Tibial nerve (tissue), 4 donors: ENCODE data around the gene UBR4. TPM values are rescaled to one million over a fixed set of nuclear protein-coding genes. Genes with fewer than 3 reads are reported as not detected.

Experiments
- DNase-seq, 2 donors: peaks; one replicate each; pipeline ENCODE4 v3.0.0-alpha.2; 2019; ENCODE audit warnings: low spot score in 2 of 2
- H3K27ac ChIP-seq, 4 donors: fragments of 200-600 bp; sonication (generic) in 3 of 4; one replicate each; pipeline ENCODE4 v1.5.1; 2017 to 2019; ENCODE audit warnings: mild to moderate bottlenecking in 1 of 4
- H3K27me3 ChIP-seq, 2 donors: fragments of 200-600 bp; sonication (generic) in 1 of 2; one replicate each; pipeline versions ENCODE4 v1.5.1 to v1.6.0; 2017 to 2019
- H3K36me3 ChIP-seq, 3 donors: fragments of 200-600 bp; sonication (generic); one replicate each; pipeline ENCODE4 v1.5.1; 2018 to 2019
- H3K4me1 ChIP-seq, 4 donors: fragments of 200-600 bp; sonication (generic) in 3 of 4; one replicate each; pipeline ENCODE4 v1.5.1; 2017 to 2019
- H3K4me3 ChIP-seq, 4 donors: fragments of 200-600 bp; sonication (generic) in 3 of 4; one replicate each; pipeline ENCODE4 v1.5.1; 2017 to 2019; ENCODE audit warnings: mild to moderate bottlenecking in 1 of 4, moderate library complexity in 1 of 4
- H3K9me3 ChIP-seq, 4 donors: fragments of 200-600 bp; sonication (generic) in 3 of 4; one replicate each; pipeline ENCODE4 v1.5.1; 2017 to 2019
- EP300 ChIP-seq, 2 donors: sonication (generic); formaldehyde crosslinking; IDR thresholded peaks; one replicate each; pipeline ENCODE4 v1.6.1; 2017; ENCODE audit warnings: antibody characterized with exemption in 2 of 2, mild to moderate bottlenecking in 1 of 2
- POLR2A ChIP-seq, 2 donors: fragments of 450-650 bp; IDR thresholded peaks; one replicate each; pipeline ENCODE4 v1.6.1; 2017; ENCODE audit warnings: antibody characterized with exemption in 2 of 2, mild to moderate bottlenecking in 2 of 2, moderate library complexity in 2 of 2
- WGBS, 2 donors: methylation state at CpG; one replicate each; pipeline ENCODE4 v1.1.5; 2018; 5-methylcytosine and 5-hydroxymethylcytosine counted together
- total RNA-seq, 4 donors: library from RNA; depleted of rRNA; stranded (reverse); fragments of >200 nt; gene quantifications; one replicate each; pipeline ENCODE4 v1.1.0, GENCODE V29; 2016
- TF ChIP-seq, protein P1 (sequence below), 5 experiments: fragments of 200-600 bp in 3 of 5; fragments of 450-650 bp in 2 of 5; sonication (generic) in 3 of 5; IDR thresholded peaks; one replicate each; pipeline ENCODE4 v1.5.1; 2016 to 2019; ENCODE audit warnings: antibody characterized with exemption in 5 of 5, mild to moderate bottlenecking in 3 of 5, moderate library complexity in 2 of 5

UBR4 gene
- total RNA-seq, 4 donors from 2014 or later = 107 to 190 (median 142) TPM

DNA sequence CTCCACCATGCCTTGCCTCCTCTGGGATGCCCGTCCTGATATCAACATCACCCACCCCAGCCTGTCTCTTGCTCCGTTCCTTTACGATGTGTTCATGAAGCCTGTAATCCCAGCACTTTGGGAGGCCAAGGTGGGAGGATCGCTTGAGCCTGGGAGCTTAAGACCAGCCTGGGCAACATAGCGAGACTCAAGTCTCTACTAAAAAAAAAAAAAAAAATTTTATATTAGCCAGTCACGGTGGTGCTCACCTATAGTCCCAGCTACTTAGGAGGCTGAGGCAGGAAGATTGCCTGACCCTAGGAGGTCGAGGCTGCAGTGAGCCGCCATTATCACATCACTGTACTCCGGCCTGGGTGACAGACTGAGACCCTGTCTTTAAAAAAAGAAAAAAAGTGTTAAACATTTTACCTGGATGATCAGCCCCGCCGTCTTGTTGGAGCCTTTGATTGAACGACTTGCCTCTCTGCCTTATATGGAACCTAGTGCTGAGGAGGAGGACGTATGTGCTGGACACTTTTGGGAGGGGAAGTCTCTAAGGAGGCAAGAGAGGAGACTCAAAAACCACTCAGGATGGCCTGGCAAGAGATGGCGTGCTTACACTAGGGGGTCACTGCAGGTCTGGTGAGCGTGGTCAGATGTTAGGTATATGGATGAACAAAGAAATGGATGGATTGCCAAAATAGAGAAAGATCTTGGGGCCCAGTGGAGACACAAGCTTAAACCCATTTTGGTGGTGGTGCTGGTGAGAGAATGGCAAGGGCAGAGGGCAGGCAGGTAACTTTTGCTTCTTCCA is 173.1 kb downstream of the UBR4 start:
- no peak for DNase-seq
- H3K4me3 ChIP-seq = no peak overlapping the region

DNA sequence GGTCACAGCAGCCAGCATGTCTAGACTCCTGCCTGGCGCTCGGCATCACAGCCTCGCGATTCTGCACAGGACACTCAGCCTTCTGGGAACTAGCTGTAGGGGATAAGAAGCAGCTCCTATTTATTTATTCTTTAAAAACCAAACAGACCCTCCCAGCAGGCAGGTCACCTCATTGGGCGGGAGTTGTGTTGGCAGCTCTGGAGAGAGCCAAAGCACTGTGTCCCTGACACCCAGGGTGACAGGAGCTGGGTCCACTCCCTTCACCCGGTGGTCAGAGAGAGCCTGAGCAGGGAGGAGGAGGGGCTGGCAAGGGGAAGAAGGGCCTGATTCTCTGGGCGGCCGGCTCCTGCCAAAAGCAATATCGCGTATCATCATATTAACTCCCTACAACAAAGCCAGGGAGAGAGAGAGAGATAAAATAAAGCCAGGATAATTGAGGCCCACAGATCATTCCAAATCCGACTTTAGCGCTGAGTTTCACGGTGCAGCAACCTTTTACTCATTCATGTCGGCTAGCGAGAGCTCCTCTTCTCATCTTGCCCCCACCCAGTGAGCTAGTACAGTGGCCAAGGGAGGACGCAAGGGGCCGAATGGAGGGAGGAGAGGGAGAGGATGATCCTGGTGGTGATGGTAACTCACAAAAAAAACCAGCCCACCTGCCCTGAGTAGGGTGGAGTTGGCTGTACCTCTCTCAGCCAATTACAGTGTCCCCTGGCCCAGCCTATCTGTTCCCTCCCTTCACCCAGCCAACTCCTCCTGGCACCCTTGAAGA is 173.8 kb downstream of the UBR4 start:
- 41 to 52% methylated on average over 17 of the region's 17 CpGs for WGBS, 2 donors
- H3K27ac ChIP-seq = no peak overlapping the region
- no peak for DNase-seq
- H3K27me3 ChIP-seq = peaks cover 0 to 10% of the 10 kb centered on the region in 2 donors
- H3K4me3 ChIP-seq = no peak overlapping the region
- no peaks in the 10 kb centered on the region for H3K36me3 ChIP-seq
- no peak for TF ChIP-seq EP300 (IDR thresholded peaks at IDR 0.05)
- TF ChIP-seq, protein P1, sequence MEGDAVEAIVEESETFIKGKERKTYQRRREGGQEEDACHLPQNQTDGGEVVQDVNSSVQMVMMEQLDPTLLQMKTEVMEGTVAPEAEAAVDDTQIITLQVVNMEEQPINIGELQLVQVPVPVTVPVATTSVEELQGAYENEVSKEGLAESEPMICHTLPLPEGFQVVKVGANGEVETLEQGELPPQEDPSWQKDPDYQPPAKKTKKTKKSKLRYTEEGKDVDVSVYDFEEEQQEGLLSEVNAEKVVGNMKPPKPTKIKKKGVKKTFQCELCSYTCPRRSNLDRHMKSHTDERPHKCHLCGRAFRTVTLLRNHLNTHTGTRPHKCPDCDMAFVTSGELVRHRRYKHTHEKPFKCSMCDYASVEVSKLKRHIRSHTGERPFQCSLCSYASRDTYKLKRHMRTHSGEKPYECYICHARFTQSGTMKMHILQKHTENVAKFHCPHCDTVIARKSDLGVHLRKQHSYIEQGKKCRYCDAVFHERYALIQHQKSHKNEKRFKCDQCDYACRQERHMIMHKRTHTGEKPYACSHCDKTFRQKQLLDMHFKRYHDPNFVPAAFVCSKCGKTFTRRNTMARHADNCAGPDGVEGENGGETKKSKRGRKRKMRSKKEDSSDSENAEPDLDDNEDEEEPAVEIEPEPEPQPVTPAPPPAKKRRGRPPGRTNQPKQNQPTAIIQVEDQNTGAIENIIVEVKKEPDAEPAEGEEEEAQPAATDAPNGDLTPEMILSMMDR (IDR thresholded peaks at IDR 0.05) = no peak
- no peak for TF ChIP-seq POLR2A (IDR thresholded peaks at IDR 0.05)
- H3K9me3 ChIP-seq = no peaks in the 10 kb centered on the region
- peaks cover 0 to 11% (median 0%) of the 10 kb centered on the region in 4 donors for H3K4me1 ChIP-seq

More for the DNA sequence above, 173.1 kb downstream of the UBR4 start:
- no peak overlapping the region for H3K27ac ChIP-seq
- 89 to 90% methylated on average over 15 of the region's 15 CpGs for WGBS, 2 donors
- H3K9me3 ChIP-seq = no peaks in the 10 kb centered on the region
- H3K36me3 ChIP-seq = no peaks in the 10 kb centered on the region
- peaks cover 0 to 18% of the 10 kb centered on the region in 2 donors for H3K27me3 ChIP-seq
- TF ChIP-seq POLR2A (IDR thresholded peaks at IDR 0.05) = no peak
- TF ChIP-seq, protein P1 (IDR thresholded peaks at IDR 0.05) = no peak
- no peak for TF ChIP-seq EP300 (IDR thresholded peaks at IDR 0.05)
- H3K4me1 ChIP-seq = peaks cover 0 to 11% (median 0%) of the 10 kb centered on the region in 4 donors

DNA sequence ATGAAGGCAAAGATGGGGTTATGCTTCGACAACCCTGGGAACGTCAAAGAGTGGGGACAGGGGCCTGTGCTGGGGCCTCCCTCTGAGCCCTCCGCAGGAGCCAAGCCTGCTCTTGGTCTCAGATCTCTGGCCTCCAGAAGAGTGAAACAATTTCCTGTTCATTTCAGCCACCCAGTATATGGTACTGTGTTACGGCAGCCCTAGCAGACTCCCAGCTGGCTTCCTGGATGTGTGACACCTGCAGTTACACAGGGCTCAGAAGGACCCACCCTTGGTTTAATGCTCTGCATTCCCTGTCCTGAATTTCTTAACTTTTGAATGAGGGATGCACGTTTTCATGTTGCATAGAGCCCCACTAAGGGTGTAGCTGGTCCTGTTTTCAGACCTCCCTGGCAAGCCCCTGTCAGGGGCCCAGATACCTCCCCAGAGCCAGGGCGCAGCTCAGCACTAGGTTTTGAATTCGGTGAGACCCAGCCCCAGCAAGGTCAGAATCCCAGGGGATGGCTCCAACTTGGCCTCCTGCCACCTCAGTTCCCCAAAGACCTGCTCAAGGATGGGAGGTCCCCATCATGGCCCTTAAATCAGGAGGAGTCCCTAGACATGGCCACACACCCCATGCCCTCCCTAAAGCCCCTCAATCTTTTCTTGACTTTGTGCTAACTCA is 174.6 kb downstream of the UBR4 start:
- Histone ChIP-seq H3K27me3 (peaks cover 0 to 6% of the 10 kb centered on the region in 2 donors), H3K36me3 (no peaks in the 10 kb centered on the region), H3K9me3 (no peaks in the 10 kb centered on the region), H3K4me1 (peaks cover 0 to 11% (median 0%) of the 10 kb centered on the region in 4 donors), H3K4me3 (no peak overlapping the region), H3K27ac (no peak overlapping the region)
- WGBS, 2 donors = 69 to 76% methylated on average over 7 of the region's 7 CpGs
- no peak for DNase-seq
- TF ChIP-seq, protein P1 (IDR thresholded peaks at IDR 0.05) = no peak
- no peak for TF ChIP-seq EP300 (IDR thresholded peaks at IDR 0.05)
- TF ChIP-seq POLR2A (IDR thresholded peaks at IDR 0.05) = no peak

DNA sequence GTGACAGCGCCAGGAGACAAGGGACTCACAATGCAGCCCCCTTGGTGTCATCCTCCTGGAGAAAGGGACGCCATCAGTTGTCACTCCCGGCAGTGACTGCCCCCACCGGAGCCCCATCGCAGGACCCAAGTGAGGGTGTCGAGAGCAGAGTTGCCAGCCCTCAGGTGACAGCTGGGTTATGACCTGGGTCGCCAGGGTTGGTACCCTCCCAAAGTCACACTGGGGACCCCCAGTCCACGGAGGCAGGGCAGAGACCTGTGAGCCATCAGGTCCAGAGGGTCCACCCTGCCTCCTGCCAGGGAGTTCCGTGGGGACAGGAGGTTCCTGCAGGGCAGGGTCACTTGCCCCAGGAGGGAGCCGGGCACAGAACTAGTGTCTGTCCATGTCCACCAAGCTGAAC is 175.3 kb downstream of the UBR4 start:
- Histone ChIP-seq H3K4me1 (peaks cover 0 to 11% (median 0%) of the 10 kb centered on the region in 4 donors), H3K9me3 (no peaks in the 10 kb centered on the region), H3K4me3 (no peak overlapping the region), H3K27me3 (peaks cover 0 to 6% of the 10 kb centered on the region in 2 donors), H3K27ac (no peak overlapping the region), H3K36me3 (no peaks in the 10 kb centered on the region)
- no peak for DNase-seq
- TF ChIP-seq EP300 (IDR thresholded peaks at IDR 0.05) (no peak), POLR2A (IDR thresholded peaks at IDR 0.05) (no peak)
- TF ChIP-seq, protein P1 (IDR thresholded peaks at IDR 0.05) = no peak
- 92 to 96% methylated on average over 10 of the region's 10 CpGs for WGBS, 2 donors
